ENCODE measurements around the gene REXO2. TPM values are rescaled to one million over a fixed set of nuclear protein-coding genes. Genes with fewer than 3 reads are reported as not detected.

The REXO2 gene
- total RNA-seq, 1 experiment from 2014 or later: 123 TPM

Other genes with a start within 250 kb of the REXO2 start
- gene NNMT, start 143.1 kb upstream of the REXO2 start, total RNA-seq (2014; rRNA removed; shearing (Covaris generic)): 3.2 and 3.6 TPM in 2 replicates
- 2.5 and 3.3 TPM in 2 replicates for gene C11orf71, start 39.0 kb upstream of the REXO2 start, total RNA-seq (2014; rRNA removed; shearing (Covaris generic))
- gene RBM7, start 38.8 kb upstream of the REXO2 start, total RNA-seq (2014; rRNA removed; shearing (Covaris generic)): 12.5 and 18.1 TPM in 2 replicates
- not detected in 2 replicates for gene NXPE1, start 120.4 kb downstream of the REXO2 start, total RNA-seq (2014; rRNA removed; shearing (Covaris generic))
- gene NXPE4, start 156.3 kb downstream of the REXO2 start, total RNA-seq (2014; rRNA removed; shearing (Covaris generic)): not detected in 2 replicates
- gene NXPE2, start 239.1 kb downstream of the REXO2 start, total RNA-seq (2014; rRNA removed; shearing (Covaris generic)): not detected in 2 replicates